ENCODE data around the gene MICAL2. TPM values are rescaled to one million over a fixed set of nuclear protein-coding genes. Genes with fewer than 3 reads are reported as not detected.

The MICAL2 gene
- total and polyA plus RNA-seq, 2 of the 8 experiments (the other 6 are each of a cell fraction or from before 2014, with no cell fraction given): 1.3 to 4.1 TPM

- DNase-seq (ENCODE audit: low read depth in 1 of 2, low spot score in 2 of 2): no peak
- POLR2A ChIA-PET (ENCODE audit: partially characterized antibody): no interaction called here
- H3K9ac ChIP-seq (replicated peaks in 1 of 4; ENCODE audit: extremely low read depth in 1 of 4, low read depth in 3 of 4, low read length in 3 of 4): no peak overlapping the region
- H3K14ac ChIP-seq (ENCODE audit: insufficient read length): no peak overlapping the region
- WGBS, 2 experiments (ENCODE audit: extremely low coverage in 1 of 2, insufficient coverage in 1 of 2, insufficient read length in 1 of 2, insufficient replicate concordance in 2 of 2, low coverage in 1 of 2, low lambda C conversion rate in 2 of 2, missing lambda C conversion rate in 1 of 2): 83% methylated on average over 7 of the region's 7 CpGs; no CpG with 5 or more reads in 1 of the 2 experiments
- H2BK20ac ChIP-seq (ENCODE audit: low read length): no peak overlapping the region
- H3K56ac ChIP-seq (replicated peaks; ENCODE audit: insufficient read length, low read depth, low read length): no peak overlapping the region
- no peak overlapping the region for H2AFZ ChIP-seq (ENCODE audit: low read length)
- no peaks in the 10 kb centered on the region for H3K23me2 ChIP-seq (ENCODE audit: low read depth, low read length)
- no peak overlapping the region for H3K4ac ChIP-seq (replicated peaks; ENCODE audit: insufficient read length, low read depth, low read length)
- H3K4me1 ChIP-seq (replicated peaks in 1 of 4; ENCODE audit: control insufficient read depth in 3 of 4, insufficient read depth in 4 of 4, low read length in 3 of 4): peaks cover 0 to 11% (median 3%) of the 10 kb centered on the region in 4 experiments; a peak in 3 of 7 replicates
- H2BK12ac ChIP-seq (ENCODE audit: low read depth, low read length): no peak overlapping the region
- H2BK5ac ChIP-seq (ENCODE audit: low read depth, low read length): no peak overlapping the region
- H3K9me3 ChIP-seq (ENCODE audit: insufficient read depth in 2 of 2, low read depth in 1 of 2, low read length in 1 of 2): no peaks in the 10 kb centered on the region
- TF ChIP-seq RXRA (IDR thresholded peaks at IDR 0.05; ENCODE audit: insufficient read depth, low read depth, low read length): no peak
- TF ChIP-seq TAF1 (IDR thresholded peaks at IDR 0.05; ENCODE audit: low read depth, low read length): no peak
- no peak for TF ChIP-seq RBBP5 (IDR thresholded peaks at IDR 0.05; ENCODE audit: borderline replicate concordance, low read depth, low read length)
- peak overlapping the region; percentile 32 for H4K91ac ChIP-seq (replicated peaks; ENCODE audit: insufficient read length, low read length)
- CTCF ChIA-PET (ENCODE audit: partially characterized antibody): interaction anchor here (0.6 to 10.7 kb wide), 10 partner anchors 12 to 162 kb away, joined by 3 to 137 read pairs (median 4); no protein-coding TSS in a partner anchor
- H2BK15ac ChIP-seq (ENCODE audit: low read length): no peak overlapping the region
- H4K5ac ChIP-seq (ENCODE audit: insufficient read length, low read depth, low read length): no peak overlapping the region
- H3K79me1 ChIP-seq (ENCODE audit: low read depth, low read length): no peaks in the 10 kb centered on the region
- no peak overlapping the region for H3K18ac ChIP-seq (ENCODE audit: extremely low read depth, low read length)
- no peaks in the 10 kb centered on the region for H3K36me3 ChIP-seq (ENCODE audit: control insufficient read depth in 2 of 4, insufficient read depth in 4 of 4, low read length in 3 of 4)
- H3K27ac ChIP-seq (ENCODE audit: low read depth, low read length): no peak overlapping the region
- H4K8ac ChIP-seq (ENCODE audit: extremely low read depth, insufficient read depth, low read length): no peak overlapping the region
- H2AK5ac ChIP-seq (ENCODE audit: low read depth, low read length): no peak overlapping the region
- H3K23ac ChIP-seq (ENCODE audit: insufficient read length): no peak overlapping the region
- no peaks in the 10 kb centered on the region for H3K79me2 ChIP-seq (ENCODE audit: control insufficient read depth in 1 of 2, insufficient read depth in 2 of 2, low read length in 2 of 2)
- no peak overlapping the region for H3K4me2 ChIP-seq (ENCODE audit: insufficient read depth in 1 of 2, low read depth in 2 of 2, low read length in 2 of 2)
- H3K27me3 ChIP-seq (replicated peaks in 1 of 4; ENCODE audit: control insufficient read depth in 3 of 4, extremely low read depth in 1 of 4, insufficient read depth in 3 of 4, low read length in 3 of 4): no peaks in the 10 kb centered on the region
- no peak for FAIRE-seq
- H3K4me3 ChIP-seq (ENCODE audit: extremely low read depth in 1 of 4, insufficient read depth in 2 of 4, low read depth in 3 of 4, low read length in 4 of 4): no peak overlapping the region
- no peak overlapping the region for H2BK120ac ChIP-seq (replicated peaks; ENCODE audit: low read depth, low read length)
- no peaks in the 10 kb centered on the region for H4K20me1 ChIP-seq (replicated peaks in 1 of 2; ENCODE audit: control insufficient read depth in 1 of 2, insufficient read depth in 2 of 2, low read length in 2 of 2)
These were observed 130.3 kb downstream of the MICAL2 start for GRCh38 chr11:12240677-12241076.

All from H1 (cell line).